SHP77 treated with DMSO at 0.1 percent for 48 hours (cell line): ENCODE data around the gene OR9Q1.

Experiments used
- DNase-seq: peaks from one replicate; lab custom pipeline; 2025; lab: John Stamatoyannopoulos, UW

OR9Q1 gene

GRCh38 chr11:58030653-58031052 lies 7.0 kb downstream of the OR9Q1 start, which contains the start of gene OR6Q1:
OR6Q1 (plus strand) TSS chr11:58030953; CDS start chr11:58030953, 0 bp downstream.
- no peak for DNase-seq

- no peak for DNase-seq
These were observed 10.8 kb downstream of the OR9Q1 start for GRCh38 chr11:58034471-58034870.

GRCh38 chr11:58039589-58039988 lies 15.9 kb downstream of the OR9Q1 start:
- DNase-seq, result no peak

- DNase-seq, result no peak
These were observed 19.7 kb downstream of the OR9Q1 start for GRCh38 chr11:58043379-58043778.

GRCh38 chr11:58046231-58046630 lies 22.6 kb downstream of the OR9Q1 start:
- no peak for DNase-seq

GRCh38 chr11:58047818-58048217 lies 24.1 kb downstream of the OR9Q1 start:
- no peak for DNase-seq

- no peak for DNase-seq
These were observed 32.2 kb downstream of the OR9Q1 start for GRCh38 chr11:58055806-58056401.

GRCh38 chr11:58057481-58057880 lies 33.8 kb downstream of the OR9Q1 start:
- DNase-seq, result no peak

GRCh38 chr11:58058276-58059006 lies 34.8 kb downstream of the OR9Q1 start:
- no peak for DNase-seq

- DNase-seq, result no peak
These were observed 35.3 kb downstream of the OR9Q1 start for GRCh38 chr11:58059007-58059350.

GRCh38 chr11:58060535-58060934 lies 36.9 kb downstream of the OR9Q1 start:
- DNase-seq, result no peak

- no peak for DNase-seq
These were observed 37.4 kb downstream of the OR9Q1 start for GRCh38 chr11:58060939-58061672.

- DNase-seq, result no peak
These were observed 38.1 kb downstream of the OR9Q1 start for GRCh38 chr11:58061813-58062212.

GRCh38 chr11:58067685-58068084 lies 44.0 kb downstream of the OR9Q1 start:
- DNase-seq, result no peak

- DNase-seq, result no peak
These were observed 45.0 kb downstream of the OR9Q1 start for GRCh38 chr11:58068655-58069054.

GRCh38 chr11:58070585-58070984 lies 46.9 kb downstream of the OR9Q1 start:
- DNase-seq, result no peak

GRCh38 chr11:58075781-58076180 lies 52.1 kb downstream of the OR9Q1 start:
- DNase-seq, result no peak

- DNase-seq, result no peak
These were observed 62.8 kb downstream of the OR9Q1 start for GRCh38 chr11:58086528-58086927.

- no peak for DNase-seq
These were observed 73.8 kb downstream of the OR9Q1 start for GRCh38 chr11:58097437-58097836.

- no peak for DNase-seq
These were observed 97.4 kb downstream of the OR9Q1 start for GRCh38 chr11:58121096-58121495.

GRCh38 chr11:58125469-58125868 lies 101.8 kb downstream of the OR9Q1 start, which contains the start of gene OR9I1:
OR9I1 (minus strand) TSS chr11:58125530; CDS start chr11:58119444, 6,086 bp downstream.
- no peak for DNase-seq

- no peak for DNase-seq
These were observed 103.7 kb downstream of the OR9Q1 start for GRCh38 chr11:58127350-58127749.
